Gastroesophageal sphincter (tissue), 3 donors: ENCODE measurements around the gene STON1.

Source experiments
- POLR2A ChIP-seq, 2 donors: fragments of 450-650 bp; IDR thresholded peaks; one replicate each; pipeline ENCODE4 v1.6.1; 2017; ENCODE audit warnings: antibody characterized with exemption in 2 of 2, mild to moderate bottlenecking in 2 of 2, moderate library complexity in 1 of 2
- TF ChIP-seq, protein P1 (sequence below), 4 experiments: fragments of 200-600 bp in 2 of 4; fragments of 450-650 bp in 2 of 4; sonication (generic) in 1 of 4; IDR thresholded peaks; one replicate each; pipeline ENCODE4 v1.5.1; 2017 to 2019; ENCODE audit warnings: antibody characterized with exemption in 4 of 4, mild to moderate bottlenecking in 2 of 4, moderate library complexity in 2 of 4

GRCh38 chr2:48482313-48482712 is 47.6 kb upstream of the STON1 start:
- TF ChIP-seq, protein P1, sequence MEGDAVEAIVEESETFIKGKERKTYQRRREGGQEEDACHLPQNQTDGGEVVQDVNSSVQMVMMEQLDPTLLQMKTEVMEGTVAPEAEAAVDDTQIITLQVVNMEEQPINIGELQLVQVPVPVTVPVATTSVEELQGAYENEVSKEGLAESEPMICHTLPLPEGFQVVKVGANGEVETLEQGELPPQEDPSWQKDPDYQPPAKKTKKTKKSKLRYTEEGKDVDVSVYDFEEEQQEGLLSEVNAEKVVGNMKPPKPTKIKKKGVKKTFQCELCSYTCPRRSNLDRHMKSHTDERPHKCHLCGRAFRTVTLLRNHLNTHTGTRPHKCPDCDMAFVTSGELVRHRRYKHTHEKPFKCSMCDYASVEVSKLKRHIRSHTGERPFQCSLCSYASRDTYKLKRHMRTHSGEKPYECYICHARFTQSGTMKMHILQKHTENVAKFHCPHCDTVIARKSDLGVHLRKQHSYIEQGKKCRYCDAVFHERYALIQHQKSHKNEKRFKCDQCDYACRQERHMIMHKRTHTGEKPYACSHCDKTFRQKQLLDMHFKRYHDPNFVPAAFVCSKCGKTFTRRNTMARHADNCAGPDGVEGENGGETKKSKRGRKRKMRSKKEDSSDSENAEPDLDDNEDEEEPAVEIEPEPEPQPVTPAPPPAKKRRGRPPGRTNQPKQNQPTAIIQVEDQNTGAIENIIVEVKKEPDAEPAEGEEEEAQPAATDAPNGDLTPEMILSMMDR (IDR thresholded peaks at IDR 0.05) = peak in 2 of 4 experiments; percentile 10 to 15
- no peak for TF ChIP-seq POLR2A (IDR thresholded peaks at IDR 0.05)
